Esophagus squamous epithelium (tissue), 5 donors: ENCODE data around the gene EDEM1. TPM values are rescaled to one million over a fixed set of nuclear protein-coding genes. Genes with fewer than 3 reads are reported as not detected.
"Not testable (repeated sequence)": the region's sequence is repeated elsewhere in the genome, so short reads cannot be mapped to it uniquely, and the experiment has no call there.

Source experiments
- DNase-seq: peaks from one replicate; lab custom pipeline; 2025; lab: John Stamatoyannopoulos, UW
- H3K27ac ChIP-seq, 4 donors: fragments of 200-600 bp; sonication (generic); one replicate each; pipeline ENCODE4 v1.5.1; 2016 to 2019; ENCODE audit warnings: mild to moderate bottlenecking in 1 of 4
- H3K27me3 ChIP-seq, 4 donors: fragments of 200-600 bp; sonication (generic); 1 replicate in 3 of 4; 2 replicates in 1 of 4; pipeline versions ENCODE4 v1.5.1 to v1.6.0; 2017 to 2021; ENCODE audit warnings: antibody characterized with exemption in 1 of 4
- H3K36me3 ChIP-seq, 3 donors: fragments of 200-600 bp; sonication (generic); one replicate each; pipeline ENCODE4 v1.5.1; 2016 to 2019
- H3K4me1 ChIP-seq, 3 donors: fragments of 200-600 bp; sonication (generic); one replicate each; pipeline ENCODE4 v1.5.1; 2017 to 2019
- H3K4me3 ChIP-seq, 4 donors: fragments of 200-600 bp; sonication (generic); 1 replicate in 3 of 4; 2 replicates in 1 of 4; pipeline ENCODE4 v1.5.1; 2016 to 2019; ENCODE audit warnings: mild to moderate bottlenecking in 2 of 4, moderate library complexity in 1 of 4
- H3K9me3 ChIP-seq, 3 donors: fragments of 200-600 bp; sonication (generic); one replicate each; pipeline ENCODE4 v1.5.1; 2016 to 2019
- CTCF ChIP-seq, 6 experiments: fragments of 450-650 bp in 4 of 6; fragments of 200-600 bp in 2 of 6; sonication (generic) in 2 of 6; IDR thresholded peaks; one replicate each; pipeline ENCODE4 v1.5.1; 2016 to 2019; ENCODE audit warnings: antibody characterized with exemption in 6 of 6, mild to moderate bottlenecking in 4 of 6, moderate library complexity in 4 of 6
- POLR2A ChIP-seq, 4 donors: fragments of 450-650 bp; IDR thresholded peaks; one replicate each; pipeline ENCODE4 v1.6.1; 2017; ENCODE audit warnings: antibody characterized with exemption in 4 of 4, mild to moderate bottlenecking in 4 of 4, moderate library complexity in 3 of 4
- WGBS, 2 donors: methylation state at CpG; one replicate each; pipeline ENCODE4 v1.1.5; 2018; 5-methylcytosine and 5-hydroxymethylcytosine counted together
- intact Hi-C: fragments of 100-400 bp; cut with DNase I; formaldehyde crosslinking; loops from one replicate; pipeline ENCODE4 v1.15.0; 2022
- total RNA-seq, 4 donors: library from RNA; depleted of rRNA; stranded (reverse); fragments of >200 nt; gene quantifications; one replicate each; pipeline ENCODE4 v1.1.0, GENCODE V29; 2016
- donor health status: DM: yes; HTN: yes; CAD: no.

The EDEM1 gene
- total RNA-seq, 4 donors from 2014 or later = 25.0 to 56.6 (median 40.2) TPM

DNA sequence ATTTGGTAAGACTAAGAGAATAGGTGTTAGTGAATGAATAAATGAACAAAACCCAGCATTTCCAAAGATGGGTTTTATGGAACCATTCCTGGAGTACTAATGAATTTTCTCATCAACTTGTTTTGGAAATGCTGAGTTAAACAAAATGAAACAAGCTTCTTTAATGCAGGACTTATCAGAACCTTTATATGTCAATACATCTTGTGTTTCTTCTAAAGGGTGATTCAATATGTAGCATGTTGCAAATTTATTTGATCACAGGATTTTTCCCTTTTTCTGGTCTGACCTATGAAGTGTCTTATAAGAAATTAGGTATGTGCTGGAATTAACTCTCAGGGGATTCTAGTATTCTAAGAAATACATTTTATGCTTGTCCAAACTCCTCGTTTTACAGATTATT lies 53.2 kb downstream of the EDEM1 start:
- Histone ChIP-seq H3K36me3 (no peaks in the 10 kb centered on the region), H3K27ac (no peak overlapping the region), H3K27me3 (no peaks in the 10 kb centered on the region), H3K9me3 (peaks cover 0 to 6% (median 0%) of the 10 kb centered on the region in 3 donors), H3K4me3 (no peak overlapping the region), H3K4me1 (no peaks in the 10 kb centered on the region)
- intact Hi-C loops = no loop called here
- no peak for TF ChIP-seq CTCF (IDR thresholded peaks at IDR 0.05)
- TF ChIP-seq POLR2A (IDR thresholded peaks at IDR 0.05) = no peak
- 56 to 71% methylated on average over 1 of the region's 1 CpG for WGBS, 2 donors
- DNase-seq = no peak

DNA sequence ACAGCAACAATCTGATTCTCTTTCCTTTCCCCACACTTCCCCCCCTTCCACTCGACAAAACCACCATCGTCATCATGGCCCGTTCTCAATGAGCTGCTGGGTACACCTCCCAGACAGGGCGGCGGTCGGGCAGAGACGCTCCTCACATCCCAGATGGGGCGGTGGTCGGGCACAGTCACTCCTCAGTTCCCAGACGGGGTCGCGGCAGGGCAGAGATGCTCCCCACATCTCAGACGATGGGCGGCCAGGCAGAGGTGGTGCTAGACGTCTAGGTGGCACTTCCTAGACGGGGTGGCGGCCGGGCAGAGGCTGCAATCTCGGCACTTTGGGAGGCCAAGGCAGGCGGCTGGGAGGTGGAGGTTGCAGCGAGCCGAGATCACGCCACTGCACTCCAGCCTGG lies 55.3 kb downstream of the EDEM1 start:
- intact Hi-C loops, H3K36me3 ChIP-seq, DNase-seq, H3K9me3 ChIP-seq, H3K27ac ChIP-seq, H3K4me3 ChIP-seq, H3K4me1 ChIP-seq, H3K27me3 ChIP-seq: not testable (repeated sequence)
- 60% methylated on average over 1 of the region's 23 CpGs; no CpG with 5 or more reads in 1 of the 2 donors for WGBS, 2 donors

DNA sequence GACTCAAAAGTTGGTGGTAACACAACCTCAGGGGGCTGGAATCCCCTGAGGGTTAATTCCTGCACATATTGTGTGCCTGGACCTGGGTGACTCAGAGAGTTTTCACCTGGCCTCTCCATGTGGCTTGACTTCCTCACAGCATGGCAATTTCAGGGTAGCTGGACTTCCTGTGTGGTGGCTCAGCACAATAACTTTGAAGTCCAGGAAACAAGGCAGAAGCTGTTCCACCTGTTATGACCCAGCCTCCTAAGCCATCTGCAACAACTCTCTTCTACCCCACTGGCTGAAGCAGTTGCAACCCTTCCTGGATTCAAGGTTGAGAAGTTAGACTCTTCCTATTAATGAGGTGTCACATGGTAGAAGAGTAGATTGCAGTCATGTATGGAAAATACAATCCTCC lies 58.4 kb downstream of the EDEM1 start:
- no peaks in the 10 kb centered on the region for H3K36me3 ChIP-seq
- H3K4me1 ChIP-seq = peaks cover 0 to 5% (median 0%) of the 10 kb centered on the region in 3 donors
- DNase-seq = no peak
- peaks cover 0 to 6% (median 0%) of the 10 kb centered on the region in 3 donors for H3K9me3 ChIP-seq
- H3K27ac ChIP-seq = no peak overlapping the region
- H3K4me3 ChIP-seq = no peak overlapping the region
- TF ChIP-seq POLR2A (IDR thresholded peaks at IDR 0.05) = no peak
- TF ChIP-seq CTCF (IDR thresholded peaks at IDR 0.05) = no peak
- no peaks in the 10 kb centered on the region for H3K27me3 ChIP-seq
- intact Hi-C loops = no loop called here

GRCh38 chr3:5248822-5249221 lies 61.3 kb downstream of the EDEM1 start:
- no peak for DNase-seq
- peaks cover 0 to 1% (median 0%) of the 10 kb centered on the region in 3 donors for H3K9me3 ChIP-seq
- no peak overlapping the region for H3K4me3 ChIP-seq
- intact Hi-C loops = no loop called here
- H3K27ac ChIP-seq = no peak overlapping the region
- no peaks in the 10 kb centered on the region for H3K36me3 ChIP-seq
- 86 to 89% methylated on average over 3 of the region's 3 CpGs for WGBS, 2 donors
- peaks cover 0 to 10% (median 2%) of the 10 kb centered on the region in 3 donors for H3K4me1 ChIP-seq
- H3K27me3 ChIP-seq = no peaks in the 10 kb centered on the region
- TF ChIP-seq CTCF (IDR thresholded peaks at IDR 0.05) = no peak
- no peak for TF ChIP-seq POLR2A (IDR thresholded peaks at IDR 0.05)

GRCh38 chr3:5250467-5251195 lies 63.1 kb downstream of the EDEM1 start:
- no peak for TF ChIP-seq POLR2A (IDR thresholded peaks at IDR 0.05)
- TF ChIP-seq CTCF (IDR thresholded peaks at IDR 0.05) = no peak
- WGBS, 2 donors = 27 to 46% methylated on average over 9 of the region's 9 CpGs
- no peaks in the 10 kb centered on the region for H3K36me3 ChIP-seq
- H3K4me1 ChIP-seq = peaks cover 0 to 10% (median 2%) of the 10 kb centered on the region in 3 donors
- no peaks in the 10 kb centered on the region for H3K27me3 ChIP-seq
- no peaks in the 10 kb centered on the region for H3K9me3 ChIP-seq
- intact Hi-C loops = no loop called here
- no peak overlapping the region for H3K27ac ChIP-seq
- no peak for DNase-seq
- H3K4me3 ChIP-seq = peak overlapping the region in 3 of 4 donors; percentile 29 to 55 (median 32)
